H1 (cell line): ENCODE measurements around the gene SPRR3. TPM values are rescaled to one million over a fixed set of nuclear protein-coding genes. Genes with fewer than 3 reads are reported as not detected.

ENCODE experiments used
- CTCF ChIA-PET: fragments of 300-600 bp; sonication (Branson Sonifier 250); formaldehyde crosslinking; loops from one replicate; lab custom pipeline; 2021; ENCODE audit not compliant: partially characterized antibody; lab: Charles Lee
- POLR2A ChIA-PET: fragments of 300-600 bp; sonication (Branson Sonifier 250); formaldehyde crosslinking; loops from one replicate; lab custom pipeline; 2021; ENCODE audit warnings: inconsistent platforms; ENCODE audit not compliant: partially characterized antibody; lab: Charles Lee
- DNase-seq, 2 experiments: peaks; one replicate each; pipeline versions ENCODE4 v3.0.0 to v3.0.0-alpha.2; 2010 to 2022; ENCODE audit warnings: low spot score in 2 of 2, low read depth in 1 of 2, mixed read lengths in 1 of 2
- FAIRE-seq: peaks from 2 replicates; lab custom pipeline; 2011; peaks lifted over from hg19 to GRCh38; lab: Jason Lieb, UNC
- H2AFZ ChIP-seq: 2 replicates; pipeline ENCODE4 v1.8.1; 2012; ENCODE audit warnings: low read length, inconsistent platforms
- H2AK5ac ChIP-seq: 2 replicates; pipeline ENCODE4 v1.6.1; 2013; ENCODE audit warnings: low read depth, low read length
- H2BK120ac ChIP-seq: replicated peaks from 2 replicates; pipeline ENCODE3; 2013; ENCODE audit warnings: low read depth, low read length, inconsistent platforms
- H2BK12ac ChIP-seq: 2 replicates; pipeline ENCODE4 v1.6.1; 2013; ENCODE audit warnings: low read depth, low read length
- H2BK15ac ChIP-seq: 2 replicates; pipeline ENCODE4 v1.6.1; 2013; ENCODE audit warnings: low read length
- H2BK20ac ChIP-seq: 2 replicates; pipeline ENCODE4 v1.6.1; 2013; ENCODE audit warnings: low read length
- H2BK5ac ChIP-seq: 2 replicates; pipeline ENCODE4 v1.6.1; 2013; ENCODE audit warnings: low read depth, low read length
- H3K14ac ChIP-seq: 2 replicates; pipeline ENCODE4 v1.6.1; 2013; ENCODE audit warnings: inconsistent platforms; ENCODE audit not compliant: insufficient read length
- H3K18ac ChIP-seq: 2 replicates; pipeline ENCODE4 v1.6.1; 2013; ENCODE audit warnings: low read length; ENCODE audit errors: extremely low read depth
- H3K23ac ChIP-seq: 2 replicates; pipeline ENCODE4 v1.6.1; 2013; ENCODE audit warnings: inconsistent platforms; ENCODE audit not compliant: insufficient read length
- H3K23me2 ChIP-seq: 2 replicates; pipeline ENCODE4 v1.6.1; 2013; ENCODE audit warnings: low read depth, low read length
- H3K27ac ChIP-seq: 2 replicates; pipeline ENCODE4 v1.6.1; 2011; ENCODE audit warnings: low read depth, low read length, inconsistent platforms
- H3K27me3 ChIP-seq, 4 experiments: replicated peaks in 1 of 4; 1 replicate in 1 of 4; 2 replicates in 3 of 4; pipeline versions ENCODE4 v1.6.1 to v1.8.1; 2011 to 2013; ENCODE audit warnings: low read length in 3 of 4, mild to moderate bottlenecking in 3 of 4, inconsistent platforms in 2 of 4, mixed read lengths in 2 of 4, moderate library complexity in 1 of 4; ENCODE audit not compliant: control insufficient read depth in 3 of 4, insufficient read depth in 3 of 4; ENCODE audit errors: extremely low read depth in 1 of 4
- H3K36me3 ChIP-seq, 4 experiments: 2 replicates each; pipeline versions ENCODE4 v1.6.1 to v1.8.1; 2011 to 2013; ENCODE audit warnings: mild to moderate bottlenecking in 4 of 4, low read length in 3 of 4, moderate library complexity in 2 of 4, control low read depth in 1 of 4, inconsistent platforms in 1 of 4; ENCODE audit not compliant: insufficient read depth in 4 of 4, control insufficient read depth in 2 of 4
- H3K4ac ChIP-seq: replicated peaks from 2 replicates; pipeline ENCODE3; 2013; ENCODE audit warnings: low read length, low read depth, mixed read lengths, inconsistent platforms; ENCODE audit not compliant: insufficient read length
- H3K4me1 ChIP-seq, 4 experiments: replicated peaks in 1 of 4; 1 replicate in 1 of 4; 2 replicates in 3 of 4; pipeline versions ENCODE4 v1.6.1 to v1.8.1; 2011 to 2013; ENCODE audit warnings: low read length in 3 of 4, inconsistent platforms in 2 of 4, mixed read lengths in 1 of 4; ENCODE audit not compliant: insufficient read depth in 4 of 4, control insufficient read depth in 3 of 4
- H3K4me2 ChIP-seq, 2 experiments: 2 replicates each; pipeline versions ENCODE4 v1.6.1 to v1.8.1; 2011 to 2013; ENCODE audit warnings: low read depth in 2 of 2, low read length in 2 of 2, control low read depth in 1 of 2, inconsistent platforms in 1 of 2, mild to moderate bottlenecking in 1 of 2; ENCODE audit not compliant: insufficient read depth in 1 of 2
- H3K4me3 ChIP-seq, 4 experiments: fragments of 200-600, 300-600 bp in 1 of 4; sonication (generic), shearing (Covaris generic), sonication (Bioruptor Twin) in 1 of 4; 2 replicates each; pipeline versions ENCODE4 v1.5.1 to v1.8.1; 2011 to 2016; ENCODE audit warnings: low read length in 4 of 4, low read depth in 3 of 4, control low read depth in 2 of 4, inconsistent platforms in 2 of 4, mild to moderate bottlenecking in 2 of 4, mixed read lengths in 1 of 4, moderate library complexity in 1 of 4; ENCODE audit not compliant: insufficient read depth in 2 of 4; ENCODE audit errors: extremely low read depth in 1 of 4
- H3K56ac ChIP-seq: replicated peaks from 2 replicates; pipeline ENCODE3; 2013; ENCODE audit warnings: low read depth, mild to moderate bottlenecking, mixed read lengths, low read length, inconsistent platforms; ENCODE audit not compliant: insufficient read length
- H3K79me1 ChIP-seq: 2 replicates; pipeline ENCODE4 v1.6.1; 2013; ENCODE audit warnings: low read depth, low read length, control low read depth
- H3K79me2 ChIP-seq, 2 experiments: 2 replicates each; pipeline versions ENCODE4 v1.6.1 to v1.8.1; 2012 to 2013; ENCODE audit warnings: low read length in 2 of 2, mild to moderate bottlenecking in 2 of 2, inconsistent platforms in 1 of 2; ENCODE audit not compliant: insufficient read depth in 2 of 2, control insufficient read depth in 1 of 2
- H3K9ac ChIP-seq, 4 experiments: replicated peaks in 1 of 4; 1 replicate in 1 of 4; 2 replicates in 3 of 4; pipeline versions ENCODE4 v1.6.1 to v1.8.1; 2011 to 2013; ENCODE audit warnings: low read depth in 3 of 4, low read length in 3 of 4, control low read depth in 2 of 4, mild to moderate bottlenecking in 2 of 4, moderate library complexity in 2 of 4, inconsistent platforms in 1 of 4; ENCODE audit errors: extremely low read depth in 1 of 4
- H3K9me3 ChIP-seq, 2 experiments: 2 replicates each; pipeline versions ENCODE4 v1.6.1 to v1.8.1; 2012 to 2013; ENCODE audit warnings: mild to moderate bottlenecking in 2 of 2, moderate library complexity in 2 of 2, control low read depth in 1 of 2, inconsistent platforms in 1 of 2, low read depth in 1 of 2, low read length in 1 of 2, mixed read lengths in 1 of 2; ENCODE audit not compliant: insufficient read depth in 2 of 2
- H4K20me1 ChIP-seq, 2 experiments: replicated peaks in 1 of 2; 2 replicates each; pipeline versions ENCODE3 to v1.8.1; 2011 to 2013; ENCODE audit warnings: inconsistent platforms in 2 of 2, low read length in 2 of 2, mild to moderate bottlenecking in 1 of 2; ENCODE audit not compliant: insufficient read depth in 2 of 2, control insufficient read depth in 1 of 2
- H4K5ac ChIP-seq: 2 replicates; pipeline ENCODE4 v1.6.1; 2013; ENCODE audit warnings: low read length, low read depth, mixed read lengths, inconsistent platforms; ENCODE audit not compliant: insufficient read length
- H4K8ac ChIP-seq: 2 replicates; pipeline ENCODE4 v1.8.0; 2013; ENCODE audit warnings: mild to moderate bottlenecking, moderate library complexity, low read length, inconsistent platforms; ENCODE audit not compliant: insufficient read depth; ENCODE audit errors: extremely low read depth
- H4K91ac ChIP-seq: replicated peaks from 2 replicates; pipeline ENCODE3; 2013; ENCODE audit warnings: low read length, mixed read lengths, inconsistent platforms; ENCODE audit not compliant: insufficient read length
- CHD1 ChIP-seq: IDR thresholded peaks from 2 replicates; pipeline ENCODE4 v1.6.1; 2012; ENCODE audit warnings: low read depth, low read length, improper control_type of control experiment
- KDM5A ChIP-seq: fragments of 200-600 bp; IDR thresholded peaks from 2 replicates; pipeline ENCODE4 v1.7.1; 2012; ENCODE audit warnings: mild to moderate bottlenecking, low read length, inconsistent platforms, mixed read lengths
- MAFK ChIP-seq: IDR thresholded peaks from 2 replicates; pipeline ENCODE4 v1.6.1; 2012; ENCODE audit warnings: low read depth, mild to moderate bottlenecking, improper control_type of control experiment, low read length
- RXRA ChIP-seq: IDR thresholded peaks from 2 replicates; pipeline ENCODE4 v1.6.1; 2011; ENCODE audit warnings: low read depth, mild to moderate bottlenecking, low read length, moderate library complexity; ENCODE audit not compliant: insufficient read depth
- TCF12 ChIP-seq: IDR thresholded peaks from 2 replicates; pipeline ENCODE4 v1.6.1; 2011; ENCODE audit warnings: low read depth, mild to moderate bottlenecking, low read length
- WGBS, 2 experiments: shearing (Covaris generic) in 1 of 2; methylation state at CpG; one replicate each; pipeline versions ENCODE4 v1.1.6 to v1.1.7; 2013 to 2015; ENCODE audit warnings: low lambda C conversion rate in 2 of 2, mixed read lengths in 2 of 2, inconsistent platforms in 1 of 2, low coverage in 1 of 2, missing lambda C conversion rate in 1 of 2; ENCODE audit not compliant: insufficient replicate concordance in 2 of 2, insufficient coverage in 1 of 2, insufficient read length in 1 of 2; ENCODE audit errors: extremely low coverage in 1 of 2, missing lambda C conversion rate in 1 of 2; 5-methylcytosine and 5-hydroxymethylcytosine counted together
- polyA plus RNA-seq, 7 experiments: library from polyadenylated mRNA; depleted of rRNA in 3 of 7; stranded (reverse) in 5 of 7; unstranded in 2 of 7; fragments of >200 nt in 5 of 7; fragments of 200-250 nt in 2 of 7; gene quantifications; 1 replicate in 5 of 7; 2 replicates in 1 of 7; 4 replicates in 1 of 7; pipeline versions ENCODE4 v1.2.1 to v1.2.3, GENCODE V29; 2011 to 2013; ENCODE audit warnings: missing spikeins in 2 of 7, mixed read lengths in 2 of 7
- total RNA-seq: library from RNA; stranded (reverse); fragmentation: NEBNext Ultra II Directional; extraction: Animal tissue kit (Norgen Biotek cat#: 25700); gene quantifications from 2 replicates; pipeline ENCODE4 v1.2.1, GENCODE V29; 2021
- TF ChIP-seq, protein P1 (sequence below): IDR thresholded peaks from 2 replicates; pipeline ENCODE4 v1.6.1; 2011; ENCODE audit warnings: low read length, improper control_type of control experiment

Gene SPRR3
- total and polyA plus RNA-seq, 2 of the 8 experiments (the other 6 are each of a cell fraction or from before 2014, with no cell fraction given), result not detected

DNA sequence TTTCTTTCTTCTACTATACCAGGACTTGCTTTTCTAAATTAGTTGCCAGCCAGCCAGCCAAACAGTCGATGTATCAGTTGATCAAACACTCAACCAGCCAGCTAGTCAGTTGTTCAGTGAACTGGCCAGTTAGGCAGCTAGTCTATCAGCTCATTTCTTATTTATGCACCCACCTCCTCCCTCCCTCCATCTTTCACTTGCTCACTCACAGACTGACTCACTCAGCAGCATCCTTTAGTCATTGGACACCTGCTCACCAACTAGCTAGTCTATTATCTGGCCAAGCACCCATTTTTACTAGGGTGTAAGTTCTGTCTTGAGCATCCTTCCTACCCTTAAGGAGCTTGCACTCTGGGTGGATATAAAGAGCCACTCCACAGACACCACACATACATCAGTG is 37.0 kb upstream of the SPRR3 start:
- Histone ChIP-seq H2AK5ac (no peak overlapping the region), H3K4ac (no peak overlapping the region), H4K20me1 (no peaks in the 10 kb centered on the region), H3K9ac (no peak overlapping the region), H3K23ac (no peak overlapping the region), H4K8ac (no peak overlapping the region), H3K14ac (no peak overlapping the region), H3K18ac (no peak overlapping the region), H3K36me3 (no peaks in the 10 kb centered on the region), H3K56ac (no peak overlapping the region), H3K79me2 (no peaks in the 10 kb centered on the region), H4K91ac (no peak overlapping the region), H3K4me3 (no peak overlapping the region), H3K4me2 (no peak overlapping the region), H4K5ac (no peak overlapping the region), H2BK12ac (no peak overlapping the region), H3K9me3 (no peaks in the 10 kb centered on the region), H2BK20ac (no peak overlapping the region), H2BK120ac (no peak overlapping the region), H2BK5ac (no peak overlapping the region), H3K79me1 (no peaks in the 10 kb centered on the region), H3K27me3 (no peaks in the 10 kb centered on the region), H2BK15ac (no peak overlapping the region), H3K27ac (no peak overlapping the region), H3K4me1 (no peaks in the 10 kb centered on the region), H3K23me2 (no peaks in the 10 kb centered on the region), H2AFZ (no peak overlapping the region)
- DNase-seq, result no peak
- FAIRE-seq, result no peak
- WGBS, 2 experiments, result 76% methylated on average over 1 of the region's 1 CpG; no CpG with 5 or more reads in 1 of the 2 experiments
- ChIA-PET POLR2A (no interaction called here), CTCF (interaction anchor here (1.1 to 7.9 kb wide), 4 partner anchors 9 to 257 kb away, joined by 3 to 114 read pairs (median 5); no protein-coding TSS in a partner anchor)
- TF ChIP-seq KDM5A, result no peak
- no peak for TF ChIP-seq TCF12
- TF ChIP-seq, protein P1, sequence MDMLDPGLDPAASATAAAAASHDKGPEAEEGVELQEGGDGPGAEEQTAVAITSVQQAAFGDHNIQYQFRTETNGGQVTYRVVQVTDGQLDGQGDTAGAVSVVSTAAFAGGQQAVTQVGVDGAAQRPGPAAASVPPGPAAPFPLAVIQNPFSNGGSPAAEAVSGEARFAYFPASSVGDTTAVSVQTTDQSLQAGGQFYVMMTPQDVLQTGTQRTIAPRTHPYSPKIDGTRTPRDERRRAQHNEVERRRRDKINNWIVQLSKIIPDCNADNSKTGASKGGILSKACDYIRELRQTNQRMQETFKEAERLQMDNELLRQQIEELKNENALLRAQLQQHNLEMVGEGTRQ, result no peak
- TF ChIP-seq RXRA, result no peak
- no peak for TF ChIP-seq CHD1
- no peak for TF ChIP-seq MAFK
